ENCODE data around the gene ABAT. TPM values are rescaled to one million over a fixed set of nuclear protein-coding genes. Genes with fewer than 3 reads are reported as not detected.

The ABAT gene
- total RNA-seq, result 9.6 TPM
- polyA plus RNA-seq (ENCODE audit: insufficient read depth, low read depth, low replicate concordance), result 34.0 TPM
- long read RNA-seq, donor 1, full-length matches to known transcripts, result 4 of 17 reads
- long read RNA-seq, donor 1, partial matches to known transcripts, result 13 of 17 reads
- long read RNA-seq, donor 1, other reads (novel, unspliced or antisense), result 0 of 17 reads
- long read RNA-seq, donor 2, full-length matches to known transcripts, result 17 of 23 reads
- long read RNA-seq, donor 2, partial matches to known transcripts, result 6 of 23 reads
- long read RNA-seq, donor 2, other reads (novel, unspliced or antisense), result 0 of 23 reads
- long read RNA-seq, donor 3, full-length matches to known transcripts, result 11 of 11 reads
- long read RNA-seq, donor 3, partial matches to known transcripts, result 0 of 11 reads
- long read RNA-seq, donor 3, other reads (novel, unspliced or antisense), result 0 of 11 reads
- long read RNA-seq, donor 4, full-length matches to known transcripts, result 15 of 15 reads
- long read RNA-seq, donor 4, partial matches to known transcripts, result 0 of 15 reads
- long read RNA-seq, donor 4, other reads (novel, unspliced or antisense), result 0 of 15 reads
- long read RNA-seq, donor 5, full-length matches to known transcripts, result 2 of 2 reads
- long read RNA-seq, donor 5, partial matches to known transcripts, result 0 of 2 reads
- long read RNA-seq, donor 5, other reads (novel, unspliced or antisense), result 0 of 2 reads
- long read RNA-seq, donor 6, full-length matches to known transcripts, result 1 of 1 reads
- long read RNA-seq, donor 6, partial matches to known transcripts, result 0 of 1 reads
- long read RNA-seq, donor 6, other reads (novel, unspliced or antisense), result 0 of 1 reads
- long read RNA-seq, donor 7, partial matches to known transcripts, result 1 of 7 reads
- long read RNA-seq, donor 7, other reads (novel, unspliced or antisense), result 6 of 7 reads
- long read RNA-seq, donor 8, full-length matches to known transcripts, result 4 of 4 reads
- long read RNA-seq, donor 8, partial matches to known transcripts, result 0 of 4 reads
- long read RNA-seq, donor 8, other reads (novel, unspliced or antisense), result 0 of 4 reads
- long read RNA-seq, donor 9, partial matches to known transcripts, result 0 of 1 reads
- long read RNA-seq, donor 9, other reads (novel, unspliced or antisense), result 0 of 1 reads
- long read RNA-seq, donor 10, full-length matches to known transcripts, result 9 of 9 reads
- long read RNA-seq, donor 10, partial matches to known transcripts, result 0 of 9 reads
- long read RNA-seq, donor 10, other reads (novel, unspliced or antisense), result 0 of 9 reads

DNA sequence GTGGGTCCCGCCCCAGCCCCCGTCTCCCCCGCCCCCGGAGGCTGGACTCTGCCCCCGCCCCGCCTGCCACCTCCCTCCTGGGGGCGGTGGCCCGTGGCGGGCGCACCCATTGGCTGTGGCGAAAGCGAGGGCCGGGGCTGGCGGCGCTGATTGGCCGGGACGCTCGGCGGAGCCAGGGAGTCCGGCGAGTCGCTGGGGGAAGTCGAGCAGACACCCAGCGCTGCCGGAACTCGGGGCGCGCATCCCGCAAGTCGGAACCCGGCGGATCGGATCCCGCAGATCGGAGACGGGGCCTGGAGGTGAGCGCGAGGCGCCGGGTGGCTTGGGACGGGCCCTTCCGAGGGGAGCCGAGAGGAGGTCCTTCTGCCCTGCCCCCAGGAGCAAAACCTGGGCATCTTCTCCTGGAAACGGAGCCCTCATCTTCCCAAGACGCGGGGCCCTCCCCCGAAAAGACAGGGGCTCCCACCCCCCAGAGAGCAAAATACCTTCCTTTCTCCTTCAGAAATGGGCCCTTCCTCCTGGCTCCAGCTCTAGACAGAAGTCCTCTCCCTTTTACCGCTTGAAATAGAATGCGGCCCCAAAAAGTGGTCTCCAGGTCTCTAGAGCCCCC, at the start of gene ABAT:
Gene ABAT (plus strand): TSS at position 205 of the 610 bp plus-strand sequence. CDS start 61,123 bp downstream, outside the sequence.
- intact Hi-C loops (cut with DNase I), result no loop called here
- H3K9me3 ChIP-seq (ENCODE audit: control insufficient read depth in 2 of 3, insufficient read depth in 1 of 3, low read length in 3 of 3), result no peaks in the 10 kb centered on the region
- FAIRE-seq (no peak), DNase-seq (peak; percentile 91 to 96 (median 94))
- H3K9ac ChIP-seq (ENCODE audit: low read length in 3 of 3), result peak within 1 kb of the TSS; percentile 20 to 67 (median 48)
- TF ChIP-seq, protein P1, sequence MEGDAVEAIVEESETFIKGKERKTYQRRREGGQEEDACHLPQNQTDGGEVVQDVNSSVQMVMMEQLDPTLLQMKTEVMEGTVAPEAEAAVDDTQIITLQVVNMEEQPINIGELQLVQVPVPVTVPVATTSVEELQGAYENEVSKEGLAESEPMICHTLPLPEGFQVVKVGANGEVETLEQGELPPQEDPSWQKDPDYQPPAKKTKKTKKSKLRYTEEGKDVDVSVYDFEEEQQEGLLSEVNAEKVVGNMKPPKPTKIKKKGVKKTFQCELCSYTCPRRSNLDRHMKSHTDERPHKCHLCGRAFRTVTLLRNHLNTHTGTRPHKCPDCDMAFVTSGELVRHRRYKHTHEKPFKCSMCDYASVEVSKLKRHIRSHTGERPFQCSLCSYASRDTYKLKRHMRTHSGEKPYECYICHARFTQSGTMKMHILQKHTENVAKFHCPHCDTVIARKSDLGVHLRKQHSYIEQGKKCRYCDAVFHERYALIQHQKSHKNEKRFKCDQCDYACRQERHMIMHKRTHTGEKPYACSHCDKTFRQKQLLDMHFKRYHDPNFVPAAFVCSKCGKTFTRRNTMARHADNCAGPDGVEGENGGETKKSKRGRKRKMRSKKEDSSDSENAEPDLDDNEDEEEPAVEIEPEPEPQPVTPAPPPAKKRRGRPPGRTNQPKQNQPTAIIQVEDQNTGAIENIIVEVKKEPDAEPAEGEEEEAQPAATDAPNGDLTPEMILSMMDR (IDR thresholded peaks at IDR 0.05; ENCODE audit: borderline replicate concordance, extremely low read depth, insufficient read depth), result no peak
- peaks cover 0 to 15% (median 10%) of the 10 kb centered on the region in 3 donors for H3K4me1 ChIP-seq (ENCODE audit: control insufficient read depth in 2 of 3, insufficient read depth in 2 of 3, low read depth in 1 of 3, low read length in 3 of 3)
- H3K27me3 ChIP-seq (ENCODE audit: control insufficient read depth, insufficient read depth, low read length), result no peaks in the 10 kb centered on the region
- H3K4me3 ChIP-seq (ENCODE audit: low read length in 3 of 3), result peak within 1 kb of the TSS; percentile 68 to 91 (median 81)
- no peak within 1 kb of the TSS for H3K27ac ChIP-seq (ENCODE audit: low read depth in 2 of 2, low read length in 2 of 2)
- H3K36me3 ChIP-seq (ENCODE audit: control insufficient read depth in 2 of 3, insufficient read depth in 3 of 3, low read length in 3 of 3), result no peaks in the 10 kb centered on the region

DNA sequence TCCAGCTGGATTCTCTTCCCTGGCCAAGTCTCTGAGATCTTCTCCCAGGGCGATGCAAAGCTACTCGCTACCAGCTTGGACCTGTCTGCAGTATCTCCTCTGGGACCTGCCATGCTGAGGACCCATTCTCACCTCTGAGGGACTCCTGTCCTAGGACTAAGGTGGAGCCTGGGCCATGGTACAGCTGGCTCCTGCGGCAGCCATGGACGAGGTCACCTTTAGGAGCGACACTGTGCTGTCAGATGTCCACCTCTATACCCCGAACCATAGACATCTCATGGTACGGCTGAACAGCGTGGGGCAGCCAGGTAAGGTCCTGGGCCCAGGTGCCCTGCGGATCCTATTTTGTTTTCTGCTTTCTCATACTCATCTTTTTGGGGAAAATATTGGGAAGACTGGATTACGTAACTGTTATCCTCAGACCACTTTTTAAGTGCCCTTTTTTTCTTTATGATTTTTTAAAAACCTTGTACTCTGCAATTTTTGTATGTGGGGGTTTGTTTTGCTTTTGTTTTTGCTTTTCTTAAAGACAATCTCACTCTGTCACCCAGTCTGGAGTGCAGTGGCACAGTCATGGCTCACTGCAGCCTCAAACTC, 48.8 kb upstream of the ABAT start:
- peaks cover 9 to 42% (median 31%) of the 10 kb centered on the region in 3 donors for H3K36me3 ChIP-seq (ENCODE audit: control insufficient read depth in 2 of 3, insufficient read depth in 3 of 3, low read length in 3 of 3)
- no peak for FAIRE-seq
- peaks cover 0 to 4% (median 0%) of the 10 kb centered on the region in 3 donors for H3K4me1 ChIP-seq (ENCODE audit: control insufficient read depth in 2 of 3, insufficient read depth in 2 of 3, low read depth in 1 of 3, low read length in 3 of 3)
- H3K27ac ChIP-seq (ENCODE audit: low read depth in 2 of 2, low read length in 2 of 2), result no peak overlapping the region
- intact Hi-C loops (cut with DNase I), result no loop called here
- no peak overlapping the region for H3K4me3 ChIP-seq (ENCODE audit: low read length in 3 of 3)
- H3K27me3 ChIP-seq (ENCODE audit: control insufficient read depth, insufficient read depth, low read length), result no peaks in the 10 kb centered on the region
- TF ChIP-seq, protein P1 (IDR thresholded peaks at IDR 0.05; ENCODE audit: borderline replicate concordance, extremely low read depth, insufficient read depth), result no peak
- no peak overlapping the region for H3K9ac ChIP-seq (ENCODE audit: low read length in 3 of 3)
- no peaks in the 10 kb centered on the region for H3K9me3 ChIP-seq (ENCODE audit: control insufficient read depth in 2 of 3, insufficient read depth in 1 of 3, low read length in 3 of 3)
- DNase-seq, result no peak

DNA sequence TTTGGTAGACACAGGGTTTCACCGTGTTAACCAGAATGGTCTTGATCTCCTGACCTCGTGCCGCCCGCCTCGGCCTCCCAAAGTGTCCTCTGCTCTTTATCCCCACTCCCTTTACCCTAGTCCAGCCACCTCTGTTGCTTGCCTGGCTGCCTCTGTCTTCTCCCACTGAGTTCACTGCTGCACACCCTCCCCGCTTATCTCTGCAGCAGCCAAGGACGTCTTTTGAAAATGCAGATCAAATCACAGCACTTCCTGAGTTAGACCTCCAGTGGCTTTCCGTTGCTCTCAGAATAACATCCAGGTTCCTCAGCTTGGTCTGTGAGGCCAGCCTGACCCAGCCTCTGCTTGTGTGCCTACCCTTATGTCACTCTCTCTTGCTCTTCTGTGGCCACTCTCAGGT, 47.5 kb upstream of the ABAT start:
- TF ChIP-seq, protein P1 (IDR thresholded peaks at IDR 0.05; ENCODE audit: borderline replicate concordance, extremely low read depth, insufficient read depth), result no peak
- Histone ChIP-seq H3K27ac (ENCODE audit: low read depth in 2 of 2, low read length in 2 of 2) (no peak overlapping the region), H3K27me3 (ENCODE audit: control insufficient read depth, insufficient read depth, low read length) (no peaks in the 10 kb centered on the region), H3K36me3 (ENCODE audit: control insufficient read depth in 2 of 3, insufficient read depth in 3 of 3, low read length in 3 of 3) (peaks cover 9 to 49% (median 36%) of the 10 kb centered on the region in 3 donors), H3K4me1 (ENCODE audit: control insufficient read depth in 2 of 3, insufficient read depth in 2 of 3, low read depth in 1 of 3, low read length in 3 of 3) (peaks cover 0 to 4% (median 0%) of the 10 kb centered on the region in 3 donors), H3K9me3 (ENCODE audit: control insufficient read depth in 2 of 3, insufficient read depth in 1 of 3, low read length in 3 of 3) (no peaks in the 10 kb centered on the region), H3K9ac (ENCODE audit: low read length in 3 of 3) (no peak overlapping the region), H3K4me3 (ENCODE audit: low read length in 3 of 3) (no peak overlapping the region)
- FAIRE-seq (no peak), DNase-seq (no peak)
- intact Hi-C loops (cut with DNase I), result no loop called here
